ENCODE results near the gene DLX6.
"Not testable (repeated sequence)": the region's sequence is repeated elsewhere in the genome, so short reads cannot be mapped to it uniquely, and the experiment has no call there.

The DLX6 gene

DNA sequence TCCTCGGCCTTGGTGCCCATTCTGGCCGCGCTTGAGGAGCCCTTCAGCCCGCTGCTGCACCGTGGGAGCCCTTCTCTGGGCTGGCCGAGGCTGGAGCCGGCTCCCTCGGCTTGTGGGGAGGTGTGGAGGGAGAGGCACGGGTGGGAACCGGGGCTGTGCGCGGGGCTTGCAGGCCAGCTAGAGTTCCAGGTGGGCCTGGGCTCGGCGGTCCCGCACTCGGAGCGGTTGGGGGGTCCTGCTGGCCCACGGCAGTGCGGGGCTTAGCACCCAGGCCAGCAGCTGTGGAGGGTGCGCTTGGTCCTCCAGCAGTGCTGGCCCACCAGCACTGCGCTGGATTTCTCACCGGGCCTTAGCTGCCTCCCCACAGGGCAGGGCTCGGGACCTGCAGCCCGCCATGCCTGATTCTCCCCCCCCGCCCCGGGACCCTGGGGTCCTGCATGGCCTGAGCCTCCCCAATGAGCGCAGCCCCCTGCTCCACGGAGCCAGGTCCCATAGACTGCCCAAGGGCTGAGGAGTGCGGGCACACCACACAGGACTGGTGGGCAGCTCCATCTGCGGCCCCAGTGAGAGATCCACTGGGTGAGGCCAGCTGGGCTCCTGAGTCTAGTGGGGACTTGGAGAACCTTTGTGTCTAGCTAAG, 29.0 kb downstream of the DLX6 start:
- 92% methylated on average over 30 of the region's 30 CpGs for WGBS
- not testable (repeated sequence) for H3K36me3 ChIP-seq (ENCODE audit: insufficient read depth, low read length); H3K27me3 ChIP-seq (ENCODE audit: insufficient read depth, low read length)

DNA sequence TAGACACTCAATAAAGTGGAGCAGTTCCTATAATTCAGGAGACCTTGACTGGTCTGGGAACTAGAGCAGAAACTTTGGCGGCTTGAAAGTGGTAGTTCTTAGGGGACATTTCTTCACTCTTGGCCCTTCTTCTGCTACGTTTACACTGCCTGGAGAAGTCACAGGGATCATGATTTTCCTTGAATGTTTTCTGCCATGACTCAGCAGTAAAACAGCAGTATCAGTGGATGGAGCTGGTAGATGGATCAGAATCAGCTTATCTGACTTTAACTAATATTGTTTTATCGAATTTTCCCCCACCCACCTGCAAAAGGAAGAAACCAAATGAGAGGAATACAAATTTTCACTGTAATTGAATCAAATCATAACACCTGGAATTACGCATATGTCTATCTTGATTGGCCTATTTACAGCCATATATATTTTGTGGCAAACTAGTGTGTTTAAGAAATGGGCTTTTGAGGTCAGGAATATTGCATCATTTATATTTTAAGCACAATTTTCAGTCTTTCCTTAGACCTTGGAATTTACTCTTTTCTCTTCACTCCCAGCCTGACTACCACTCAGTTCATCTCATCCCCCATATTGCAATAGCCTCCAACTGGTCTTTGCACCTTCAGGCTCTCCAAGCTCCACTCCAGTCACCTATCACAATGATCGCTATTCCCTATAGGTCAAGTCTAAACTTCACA, 34.2 kb downstream of the DLX6 start:
- Histone ChIP-seq H3K27me3 (ENCODE audit: insufficient read depth, low read length) (no peaks in the 10 kb centered on the region), H3K4me1 (ENCODE audit: insufficient read depth, low read length) (no peaks in the 10 kb centered on the region), H3K4me3 (ENCODE audit: low read length) (no peak overlapping the region), H3K36me3 (ENCODE audit: insufficient read depth, low read length) (no peaks in the 10 kb centered on the region), H3K9me3 (ENCODE audit: insufficient read depth, low read depth, low read length) (no peaks in the 10 kb centered on the region), H3K27ac (ENCODE audit: low read depth, low read length) (no peak overlapping the region), H3K9ac (ENCODE audit: low read depth, low read length) (no peak overlapping the region)
- WGBS: 91% methylated on average over 5 of the region's 5 CpGs

More for the DNA sequence above, 29.0 kb downstream of the DLX6 start:
- H3K9me3 ChIP-seq (ENCODE audit: insufficient read depth, low read depth, low read length); H3K4me3 ChIP-seq (ENCODE audit: low read length); H3K4me1 ChIP-seq (ENCODE audit: insufficient read depth, low read length); H3K9ac ChIP-seq (ENCODE audit: low read depth, low read length); H3K27ac ChIP-seq (ENCODE audit: low read depth, low read length): not testable (repeated sequence)

DNA sequence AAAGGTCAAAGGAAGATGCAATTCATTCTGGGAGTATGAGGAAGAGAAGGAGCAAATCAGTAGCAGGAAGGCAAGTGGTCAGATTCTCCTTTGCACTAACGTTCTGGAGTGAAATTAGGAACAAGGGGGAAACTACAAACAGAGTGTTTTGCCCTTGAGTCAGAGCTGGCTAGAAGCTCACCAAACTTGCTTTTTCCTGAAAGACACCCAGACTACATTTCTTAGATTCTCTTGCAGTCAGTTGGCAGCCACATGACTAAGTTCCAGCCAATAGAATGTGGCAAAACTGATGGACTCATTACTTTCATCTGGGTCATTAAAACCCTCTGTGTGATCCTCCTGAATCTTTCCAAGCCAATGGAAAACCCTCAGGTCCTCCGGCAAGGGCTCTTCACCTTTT, 37.9 kb downstream of the DLX6 start:
- Histone ChIP-seq H3K27ac (ENCODE audit: low read depth, low read length) (no peak overlapping the region), H3K36me3 (ENCODE audit: insufficient read depth, low read length) (no peaks in the 10 kb centered on the region), H3K27me3 (ENCODE audit: insufficient read depth, low read length) (no peaks in the 10 kb centered on the region), H3K4me1 (ENCODE audit: insufficient read depth, low read length) (no peaks in the 10 kb centered on the region), H3K9ac (ENCODE audit: low read depth, low read length) (no peak overlapping the region), H3K4me3 (ENCODE audit: low read length) (no peak overlapping the region), H3K9me3 (ENCODE audit: insufficient read depth, low read depth, low read length) (no peaks in the 10 kb centered on the region)
- 73% methylated on average over 2 of the region's 2 CpGs for WGBS

Data from HUES64 (cell line).